ENCODE measurements around the gene ZACN.
"Not testable (repeated sequence)": the region's sequence is repeated elsewhere in the genome, so short reads cannot be mapped to it uniquely, and the experiment has no call there.

ZACN gene

DNA sequence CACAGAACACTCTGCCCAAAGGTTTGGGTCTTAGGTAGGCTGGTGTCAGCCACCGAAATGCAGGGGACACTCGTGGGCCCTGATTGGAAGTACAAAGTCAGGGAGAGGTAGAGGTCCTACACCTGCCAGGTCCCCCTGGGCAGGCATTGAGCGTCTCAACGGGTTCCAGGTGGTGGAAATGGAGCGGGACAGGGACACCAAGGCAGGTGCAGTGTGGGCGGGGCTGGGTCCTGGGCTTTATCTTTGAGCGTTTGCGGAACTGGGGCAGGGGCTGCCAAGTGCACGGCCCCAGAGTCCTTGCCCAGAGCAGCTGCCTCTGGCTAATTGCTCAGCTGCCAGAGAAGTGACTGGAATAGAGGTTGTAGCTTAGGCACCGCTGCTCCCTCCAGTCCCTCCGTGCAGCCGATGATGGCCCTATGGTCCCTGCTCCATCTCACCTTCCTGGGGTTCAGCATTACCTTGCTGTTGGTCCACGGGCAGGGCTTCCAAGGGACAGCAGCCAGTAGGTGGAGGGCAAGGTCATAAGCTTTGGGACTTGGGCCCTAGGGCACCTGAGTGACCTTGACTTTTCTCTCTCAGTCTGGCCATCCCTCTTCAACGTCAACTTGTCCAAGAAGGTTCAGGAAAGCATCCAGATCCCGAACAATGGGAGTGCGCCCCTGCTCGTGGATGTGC, at the start of gene ZACN:
Gene ZACN, plus strand, starts transcription at position 323 of the 675 bp plus-strand sequence. Its CDS starts 83 bp downstream, at position 406.
- DNase-seq (ENCODE audit: low read depth in 3 of 3): no peak

GRCh38 chr17:76032073-76032779, 46.8 kb upstream of the ZACN start:
- DNase-seq (ENCODE audit: low read depth in 3 of 3): no peak

DNA sequence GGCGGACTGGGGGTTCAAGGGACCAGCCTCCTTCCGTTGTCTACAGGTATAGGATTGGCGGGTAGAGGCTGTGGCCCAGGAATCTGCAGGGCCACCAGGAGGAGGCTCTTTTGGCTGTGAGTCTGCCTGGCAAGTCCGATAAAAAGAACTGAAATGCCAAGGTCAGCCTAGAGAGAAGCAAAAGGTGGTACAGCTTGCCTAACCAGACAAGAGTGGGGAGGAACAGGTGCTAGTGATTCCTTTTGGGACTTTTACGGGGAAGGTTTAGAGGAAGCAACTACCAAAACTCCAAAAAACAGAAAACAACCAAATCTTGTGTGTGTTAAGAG, 46.2 kb upstream of the ZACN start:
- no peak for DNase-seq (ENCODE audit: low read depth in 3 of 3)

DNA sequence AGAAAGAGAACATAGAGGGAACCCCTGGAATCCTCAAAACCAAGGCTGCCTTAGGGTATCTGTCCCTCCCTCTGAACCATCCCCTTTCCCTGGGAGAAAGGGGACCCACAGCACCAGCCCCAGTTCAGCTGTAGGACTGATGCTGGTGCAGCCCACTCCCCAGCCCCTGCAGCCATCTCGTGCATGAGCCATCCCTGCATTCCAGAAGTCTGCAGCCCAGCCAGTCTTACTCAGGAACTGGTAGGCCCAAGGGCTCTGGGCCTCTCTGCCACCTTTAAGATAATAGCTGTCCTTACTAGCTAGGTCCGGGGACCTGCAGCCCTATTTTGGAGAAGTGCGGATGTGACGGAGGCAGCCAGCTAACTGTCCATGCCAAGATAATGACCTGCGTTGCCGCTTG, 45.8 kb upstream of the ZACN start:
- DNase-seq (ENCODE audit: low read depth in 3 of 3): no peak

DNA sequence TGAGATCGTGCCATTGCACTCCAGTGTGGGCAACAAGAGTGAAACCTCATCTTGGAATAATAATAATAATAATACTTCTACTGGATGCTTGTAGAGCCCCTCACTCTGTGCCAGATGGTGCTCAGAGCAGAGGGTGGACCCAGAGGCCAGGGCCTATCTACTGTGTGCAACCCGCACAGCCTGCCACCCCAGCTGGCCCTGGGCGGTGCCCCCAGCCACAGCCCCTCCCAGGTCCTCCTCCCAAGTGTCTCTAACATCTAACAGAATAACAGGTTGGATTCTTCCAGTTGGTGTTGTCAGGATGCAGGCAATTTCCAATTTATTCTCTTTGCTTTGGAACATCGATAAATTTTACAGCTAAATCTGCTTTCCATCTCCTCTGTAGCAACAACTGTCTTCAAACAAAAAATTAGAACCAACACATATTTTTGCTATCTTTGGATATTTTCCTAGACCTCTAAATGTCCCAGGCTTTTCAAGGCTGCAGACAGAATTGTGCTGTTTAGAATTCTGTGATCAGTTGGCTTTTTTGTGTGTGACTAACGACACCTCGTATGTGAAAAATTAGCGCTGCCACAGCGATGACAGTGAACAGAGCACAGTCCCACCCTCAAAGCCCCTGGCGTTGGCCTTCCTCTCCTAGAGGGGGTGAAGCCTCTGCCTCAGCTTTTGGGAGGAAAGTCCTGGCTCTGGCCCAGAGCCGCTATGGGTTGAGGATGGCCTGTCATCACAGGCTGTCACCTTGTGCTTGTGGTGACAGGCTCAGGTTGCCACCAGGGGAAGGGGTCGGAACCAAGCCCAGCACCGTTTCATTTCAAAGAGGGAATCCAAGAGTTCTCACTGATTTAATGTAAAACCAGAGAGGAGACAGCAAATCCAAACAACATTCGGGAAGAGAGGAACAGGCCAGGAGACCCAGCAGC, 44.3 kb upstream of the ZACN start:
- no peak for DNase-seq (ENCODE audit: low read depth in 3 of 3)

DNA sequence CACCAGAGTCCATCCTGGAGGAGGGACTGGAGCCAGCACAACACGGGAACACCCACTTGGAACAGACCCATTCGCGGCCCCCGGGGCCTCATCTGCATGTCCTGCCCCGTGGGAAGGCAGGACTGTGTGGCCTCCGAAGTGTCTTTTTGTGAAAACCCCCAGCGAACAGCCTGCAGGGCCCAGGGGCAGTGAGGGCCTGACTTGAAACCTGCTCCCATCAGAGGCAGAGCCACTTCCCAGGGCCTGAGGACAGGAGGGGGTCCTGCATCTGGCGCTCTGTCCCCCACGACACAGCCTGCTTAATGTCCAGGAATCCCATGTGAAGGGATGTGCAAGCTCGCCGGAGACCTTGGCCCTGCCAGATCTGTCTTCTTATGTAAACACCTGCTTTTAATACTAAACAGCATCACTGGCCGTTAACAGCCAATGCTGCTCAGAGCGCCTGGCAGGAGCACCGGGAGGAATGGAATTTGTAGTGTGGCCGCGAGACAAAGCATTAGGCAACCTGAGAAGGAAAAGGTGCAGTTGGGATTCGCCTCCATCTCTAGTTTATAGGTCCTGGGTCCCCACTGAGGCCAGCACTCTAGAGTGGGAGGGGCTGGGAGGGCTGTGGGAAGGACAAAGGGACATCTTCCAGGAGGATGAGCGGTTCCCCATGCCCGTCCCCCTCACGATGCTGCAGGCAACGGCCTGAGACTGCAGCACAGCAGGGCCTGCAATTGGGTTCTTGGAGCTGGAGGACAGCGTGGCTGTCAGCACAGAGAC, 42.3 kb upstream of the ZACN start:
- DNase-seq (ENCODE audit: low read depth in 3 of 3): no peak

- DNase-seq (ENCODE audit: low read depth in 3 of 3): no peak
Measured at GRCh38 chr17:76038050-76038449, 40.9 kb upstream of the ZACN start.

DNA sequence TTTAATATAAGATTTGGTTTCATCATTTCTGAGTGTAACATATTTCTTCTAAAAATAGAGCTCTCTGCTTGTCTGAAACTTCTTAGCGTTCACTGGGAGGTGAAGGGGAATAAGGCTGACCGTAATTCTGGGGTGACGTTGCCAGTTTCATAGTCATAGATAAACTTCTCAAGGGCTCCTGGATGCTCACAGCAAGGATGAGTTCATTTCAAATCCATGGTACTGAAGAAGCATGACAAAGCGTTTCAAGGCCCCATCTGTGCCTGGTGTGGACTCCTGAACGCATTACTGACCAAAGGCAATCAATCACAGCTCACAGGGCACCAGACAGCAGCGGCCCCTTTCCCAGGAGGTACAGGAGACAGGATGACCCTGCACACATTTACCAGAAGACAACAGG, 39.9 kb upstream of the ZACN start:
- DNase-seq (ENCODE audit: low read depth in 3 of 3): no peak

DNA sequence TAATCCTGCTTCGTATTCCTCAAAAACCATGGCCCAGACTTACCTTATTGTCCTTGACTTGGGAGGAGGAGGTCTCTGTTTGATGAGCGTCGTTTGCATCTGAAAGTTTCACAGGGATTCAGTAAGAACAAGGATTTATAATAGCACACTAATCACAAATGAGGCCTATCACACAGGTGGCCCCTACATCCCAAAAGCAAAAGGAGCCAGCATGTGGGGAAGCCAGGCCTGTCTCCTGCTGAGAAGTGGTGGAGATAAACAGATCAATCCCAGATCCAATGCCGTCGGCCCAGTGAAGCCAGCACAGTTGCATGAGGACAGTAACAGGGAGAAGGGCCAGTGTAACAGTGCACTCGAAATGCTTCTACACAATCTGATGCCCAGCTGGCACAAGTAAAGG, 38.6 kb upstream of the ZACN start:
- no peak for DNase-seq (ENCODE audit: low read depth in 3 of 3)

GRCh38 chr17:76042868-76043267, 36.1 kb upstream of the ZACN start:
- DNase-seq (ENCODE audit: low read depth in 3 of 3): not testable (repeated sequence)

DNA sequence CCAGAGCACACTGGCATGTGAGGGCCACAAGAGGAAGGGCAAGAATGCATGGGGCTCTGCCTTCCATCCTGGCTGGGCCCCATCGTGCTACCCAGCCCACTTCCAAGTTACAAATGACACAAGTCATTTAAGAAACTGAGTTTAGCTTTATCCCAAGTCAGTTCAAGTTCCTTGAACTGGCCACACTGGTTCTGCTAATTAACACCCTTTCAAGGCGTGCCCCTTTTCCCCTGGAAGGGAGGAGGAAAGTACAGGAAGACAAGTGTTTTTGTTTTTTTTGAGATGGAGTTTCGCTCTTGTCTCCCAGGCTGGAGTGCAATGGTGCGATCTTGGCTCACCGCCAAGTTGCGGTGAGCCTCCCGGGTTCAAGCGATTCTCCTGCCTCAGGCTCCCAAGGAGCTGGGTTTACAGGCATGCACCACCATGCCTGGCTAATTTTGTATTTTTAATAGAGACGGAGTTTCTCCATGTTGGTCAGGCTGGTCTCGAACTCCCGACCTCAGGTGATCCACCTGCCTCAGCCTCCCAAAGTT, 34.4 kb upstream of the ZACN start:
- not testable (repeated sequence) for DNase-seq (ENCODE audit: low read depth in 3 of 3)

DNA sequence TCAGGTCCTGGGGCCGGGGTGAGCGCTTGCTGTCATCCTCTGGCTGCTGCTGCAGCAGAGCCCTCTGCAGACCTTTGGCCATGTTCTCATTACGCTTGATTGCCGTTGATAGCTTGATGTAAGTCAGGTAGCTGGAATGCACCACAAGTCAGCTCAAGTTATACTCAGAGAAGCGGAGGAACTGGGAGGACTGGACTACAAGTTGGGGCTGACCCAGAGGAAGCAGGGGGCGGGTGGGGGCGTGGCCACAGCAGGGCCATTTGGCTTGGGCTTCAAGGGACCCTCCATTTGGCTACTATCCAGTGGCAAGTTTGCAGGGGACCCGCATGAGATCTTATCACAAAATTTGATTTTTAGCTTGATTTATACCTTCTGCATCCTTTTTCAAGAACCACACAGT, 32.9 kb upstream of the ZACN start:
- DNase-seq (ENCODE audit: low read depth in 3 of 3): no peak

DNA sequence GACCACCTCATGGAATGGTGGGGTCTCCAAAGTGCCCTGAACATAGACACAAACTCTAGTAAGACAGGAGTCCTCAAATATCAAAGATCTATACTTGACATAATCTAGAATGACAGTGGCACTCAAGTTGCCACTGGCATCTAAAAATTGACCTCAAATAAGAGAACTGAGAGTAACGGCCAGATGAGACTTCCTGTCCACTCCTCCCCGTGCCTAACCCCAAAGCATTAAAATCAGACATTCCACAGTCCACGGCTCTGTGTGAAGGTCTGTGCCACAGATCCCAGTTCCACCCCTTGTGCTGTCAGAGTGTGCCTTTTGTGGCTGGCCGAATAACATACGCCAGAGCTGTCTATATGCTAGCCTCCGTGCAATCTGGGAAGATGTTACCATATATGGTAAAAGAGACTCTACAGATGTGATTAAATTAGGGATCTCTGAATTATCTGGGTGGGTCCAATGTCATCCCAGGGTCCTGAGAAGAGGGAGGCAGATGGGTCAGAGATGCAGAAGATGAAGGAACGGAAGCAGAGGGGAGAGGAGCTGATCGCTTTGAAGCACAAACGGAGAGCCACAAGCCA, 30.9 kb upstream of the ZACN start:
- DNase-seq (ENCODE audit: low read depth in 3 of 3): no peak

DNA sequence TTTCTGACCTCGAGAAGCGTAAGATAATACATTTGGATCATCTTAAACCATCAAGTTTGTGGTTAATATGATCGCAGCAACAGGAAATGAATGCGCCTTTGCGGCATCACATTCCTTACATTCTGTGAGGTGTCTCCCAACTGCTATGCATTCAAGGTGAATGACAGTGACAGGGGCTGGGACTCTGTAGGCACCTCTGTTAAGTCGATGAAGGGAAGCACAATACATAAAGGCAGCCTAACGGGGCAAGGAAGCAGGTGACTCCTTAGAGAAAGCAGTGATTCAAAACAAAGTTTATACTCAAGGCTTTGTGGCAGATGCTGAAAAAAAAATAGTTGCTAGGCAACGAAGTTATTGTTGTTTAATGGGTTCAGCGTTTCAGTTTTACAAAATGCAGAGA, 30.3 kb upstream of the ZACN start:
- no peak for DNase-seq (ENCODE audit: low read depth in 3 of 3)

DNA sequence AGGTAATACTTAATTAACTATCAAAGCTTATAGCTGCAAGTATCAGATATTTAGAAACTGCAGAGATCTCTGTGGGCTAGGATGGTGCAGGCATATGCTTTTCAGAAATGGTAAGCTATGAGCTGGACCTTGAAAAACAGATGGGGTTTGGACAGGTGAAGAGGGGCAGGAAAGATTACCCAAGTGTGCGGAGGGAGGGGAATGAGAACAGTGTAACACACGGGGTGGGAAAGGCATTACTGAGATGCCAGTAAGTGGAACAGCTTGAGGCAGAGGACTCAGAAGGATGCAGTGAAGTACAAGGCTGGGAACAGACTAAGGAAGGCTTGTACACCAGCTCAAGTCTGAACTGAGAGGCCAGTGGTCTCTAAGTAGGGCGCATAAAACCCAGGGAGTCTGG, 29.7 kb upstream of the ZACN start:
- no peak for DNase-seq (ENCODE audit: low read depth in 3 of 3)

- no peak for DNase-seq (ENCODE audit: low read depth in 3 of 3)
Measured at GRCh38 chr17:76049836-76050537, 29.0 kb upstream of the ZACN start.

GRCh38 chr17:76050538-76051467, 28.2 kb upstream of the ZACN start:
- DNase-seq (ENCODE audit: low read depth in 3 of 3): no peak

DNA sequence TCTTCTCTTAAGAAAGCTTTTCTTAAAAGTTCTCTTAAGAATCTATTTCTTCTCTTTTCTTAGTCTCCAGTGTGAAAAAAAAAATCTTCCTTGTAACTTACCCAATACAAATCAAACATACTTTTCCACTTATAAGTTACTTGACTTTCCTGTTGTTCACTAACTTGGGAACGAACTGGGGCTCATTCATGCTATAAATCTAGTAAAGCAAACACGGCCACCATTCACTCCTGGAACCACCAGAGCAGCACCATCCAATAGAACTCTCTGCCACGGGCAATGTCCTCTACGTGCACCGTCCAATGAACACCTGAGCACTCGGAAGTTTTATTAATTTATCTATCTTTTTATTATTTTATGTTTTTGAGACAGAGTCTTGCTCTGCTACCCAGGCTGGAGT, 27.4 kb upstream of the ZACN start:
- no peak for DNase-seq (ENCODE audit: low read depth in 3 of 3)
